ENCODE results near the gene PIAS3.

Gene PIAS3

DNA sequence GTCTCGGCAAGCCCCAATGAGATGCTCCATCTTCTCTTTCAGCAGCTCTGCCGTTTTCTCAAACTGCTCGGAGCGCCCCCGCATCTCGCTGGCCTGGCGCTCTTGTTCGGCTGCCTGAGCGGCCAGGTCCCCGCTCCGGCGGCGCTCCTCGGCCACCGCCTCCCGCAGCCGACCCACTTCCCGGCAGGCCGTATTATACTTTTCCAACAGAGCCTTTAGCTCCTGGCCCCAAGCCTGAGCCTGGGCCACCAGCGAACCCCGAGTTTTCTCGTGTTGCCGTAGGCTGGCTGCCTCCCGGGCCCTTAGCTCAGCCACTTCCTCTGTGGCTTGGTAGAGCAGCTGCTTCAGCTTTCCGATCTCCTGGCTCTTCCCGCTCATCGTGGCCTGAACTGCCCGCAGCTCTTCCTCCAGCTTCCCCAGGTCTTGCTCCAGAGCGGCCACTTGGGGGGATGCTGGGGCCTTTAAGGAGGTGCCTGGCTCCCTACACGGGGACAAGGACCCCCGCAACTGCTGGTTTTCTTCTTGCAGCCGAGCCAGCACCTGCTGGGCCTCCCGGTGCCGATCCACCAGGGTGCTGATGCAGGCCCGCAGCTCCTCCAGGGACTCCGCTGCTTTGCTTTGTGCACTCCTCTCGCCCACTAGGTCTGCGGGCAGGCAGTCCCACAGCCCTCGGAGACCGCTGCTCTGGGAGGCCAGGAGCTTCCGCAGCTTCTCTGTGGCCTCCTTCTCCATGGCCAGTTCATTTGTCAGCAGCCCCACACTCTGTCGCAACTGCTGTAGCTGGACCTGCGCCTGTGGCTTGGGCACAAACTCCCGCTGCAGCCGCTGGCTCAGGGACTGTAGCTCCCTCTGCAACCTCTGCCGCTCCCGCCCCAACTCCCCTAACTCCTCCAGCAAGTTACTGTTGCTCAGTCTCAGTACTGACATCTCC is 13.4 kb upstream of the PIAS3 start:
- Histone ChIP-seq H3K23ac (ENCODE audit: low read length) (no peak overlapping the region), H3K27me3 (ENCODE audit: insufficient read depth, low read length, poor library complexity) (no peaks in the 10 kb centered on the region), H3K4me2 (ENCODE audit: low read length) (peak overlapping the region; percentile 78), H3K56ac (ENCODE audit: low read length) (peak overlapping the region; percentile 82), H4K8ac (ENCODE audit: low read depth, low read length) (peak overlapping the region; percentile 77), H3K36me3 (ENCODE audit: control insufficient read depth, insufficient read depth, low read length) (no peaks in the 10 kb centered on the region), H3K18ac (ENCODE audit: low read length) (peak overlapping the region; percentile 32), H2BK5ac (ENCODE audit: low read length) (no peak overlapping the region), H2AK5ac (ENCODE audit: low read length) (no peak overlapping the region), H3K79me2 (ENCODE audit: control insufficient read depth, insufficient read depth, low read length) (no peaks in the 10 kb centered on the region), H4K5ac (ENCODE audit: low read length) (peak overlapping the region; percentile 16), H2BK15ac (replicated peaks; ENCODE audit: low read depth) (no peak overlapping the region), H2BK120ac (ENCODE audit: low read depth, low read length) (no peak overlapping the region), H3K79me1 (ENCODE audit: low read length) (no peaks in the 10 kb centered on the region), H3K27ac (ENCODE audit: low read depth, low read length) (no peak overlapping the region), H3K4me3 (ENCODE audit: low read length) (no peak overlapping the region), H3K4ac (ENCODE audit: low read depth, low read length) (no peak overlapping the region), H3K9ac (ENCODE audit: low read length) (peak overlapping the region; percentile 63), H3K4me1 (ENCODE audit: control insufficient read depth, low read depth, low read length) (no peaks in the 10 kb centered on the region)
- peak; percentile 60 for DNase-seq
- no CpG with 5 or more reads among the region's 47 CpGs for WGBS (ENCODE audit: extremely low coverage, insufficient coverage, low lambda C conversion rate)

DNA sequence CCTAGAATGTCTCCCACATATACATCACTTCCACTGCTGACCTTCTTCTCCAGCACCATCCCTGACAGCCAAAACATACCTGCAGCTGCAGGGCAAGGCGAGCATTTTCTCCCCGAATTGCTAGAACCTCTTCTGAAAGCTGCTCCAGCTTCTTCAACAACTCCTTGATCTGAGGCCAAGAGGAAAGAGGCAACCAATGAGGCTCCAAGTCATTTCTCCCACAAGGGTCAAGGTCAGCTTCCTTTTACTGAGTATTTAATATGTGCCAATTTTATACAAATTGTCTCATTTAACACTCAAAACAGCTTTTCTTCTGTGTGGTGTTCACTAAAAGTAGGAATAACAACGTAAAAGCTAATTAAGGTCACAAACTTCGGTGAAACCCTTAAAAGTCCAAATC is 9.4 kb upstream of the PIAS3 start:
- H3K9ac ChIP-seq (ENCODE audit: low read length), result no peak overlapping the region
- H2BK15ac ChIP-seq (replicated peaks; ENCODE audit: low read depth), result no peak overlapping the region
- H2AK5ac ChIP-seq (ENCODE audit: low read length), result no peak overlapping the region
- no peaks in the 10 kb centered on the region for H3K27me3 ChIP-seq (ENCODE audit: insufficient read depth, low read length, poor library complexity)
- no peak overlapping the region for H4K8ac ChIP-seq (ENCODE audit: low read depth, low read length)
- no peak overlapping the region for H3K18ac ChIP-seq (ENCODE audit: low read length)
- no peak overlapping the region for H3K56ac ChIP-seq (ENCODE audit: low read length)
- no peak overlapping the region for H3K23ac ChIP-seq (ENCODE audit: low read length)
- no peaks in the 10 kb centered on the region for H3K79me2 ChIP-seq (ENCODE audit: control insufficient read depth, insufficient read depth, low read length)
- no peak overlapping the region for H3K4me3 ChIP-seq (ENCODE audit: low read length)
- H3K79me1 ChIP-seq (ENCODE audit: low read length), result no peaks in the 10 kb centered on the region
- H2BK5ac ChIP-seq (ENCODE audit: low read length), result no peak overlapping the region
- H3K36me3 ChIP-seq (ENCODE audit: control insufficient read depth, insufficient read depth, low read length), result no peaks in the 10 kb centered on the region
- no CpG with 5 or more reads among the region's 4 CpGs for WGBS (ENCODE audit: extremely low coverage, insufficient coverage, low lambda C conversion rate)
- no peak for DNase-seq
- no peak overlapping the region for H4K5ac ChIP-seq (ENCODE audit: low read length)
- no peak overlapping the region for H3K4me2 ChIP-seq (ENCODE audit: low read length)
- no peaks in the 10 kb centered on the region for H3K4me1 ChIP-seq (ENCODE audit: control insufficient read depth, low read depth, low read length)
- no peak overlapping the region for H3K27ac ChIP-seq (ENCODE audit: low read depth, low read length)
- H2BK120ac ChIP-seq (ENCODE audit: low read depth, low read length), result no peak overlapping the region
- no peak overlapping the region for H3K4ac ChIP-seq (ENCODE audit: low read depth, low read length)

DNA sequence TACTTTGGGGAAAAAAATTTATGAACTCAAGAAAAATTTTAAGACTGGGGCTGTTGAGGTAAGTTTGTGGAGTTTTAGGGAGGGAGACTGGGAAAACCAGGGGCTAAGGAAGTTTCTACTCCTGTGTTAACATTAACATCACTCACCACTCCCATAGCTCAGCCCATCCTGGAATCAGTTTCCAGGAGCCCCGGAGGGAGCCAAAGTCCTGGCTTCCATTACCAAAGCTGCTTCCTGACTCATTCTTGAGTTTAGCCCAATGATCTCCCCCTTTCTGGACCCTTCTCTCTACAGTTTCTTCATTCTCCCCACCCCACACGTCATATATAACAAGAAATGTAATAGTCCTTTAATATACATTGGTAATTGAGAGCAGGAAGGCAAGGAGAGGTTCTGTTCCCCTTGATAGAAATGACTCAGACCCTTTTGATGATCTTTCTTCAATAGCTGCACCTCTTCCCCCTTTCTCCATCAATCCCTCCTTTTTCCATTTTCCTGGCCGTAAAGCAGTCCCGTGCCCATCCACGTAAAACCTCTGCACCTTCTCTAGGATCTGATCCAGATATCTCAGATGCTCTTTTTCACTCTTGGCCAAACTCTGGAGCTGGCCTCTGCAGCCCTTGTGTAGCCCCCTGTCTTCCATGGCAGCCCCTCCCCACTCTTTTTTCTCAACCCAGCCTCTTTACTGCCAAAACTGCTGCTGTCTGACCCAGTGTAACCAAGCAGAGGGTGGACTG is 4.6 kb upstream of the PIAS3 start:
- Histone ChIP-seq H3K4me3 (ENCODE audit: low read length) (no peak overlapping the region), H3K18ac (ENCODE audit: low read length) (no peak overlapping the region), H2AK5ac (ENCODE audit: low read length) (no peak overlapping the region), H3K4me2 (ENCODE audit: low read length) (no peak overlapping the region), H2BK120ac (ENCODE audit: low read depth, low read length) (no peak overlapping the region), H3K27me3 (ENCODE audit: insufficient read depth, low read length, poor library complexity) (no peaks in the 10 kb centered on the region), H3K27ac (ENCODE audit: low read depth, low read length) (no peak overlapping the region), H3K9ac (ENCODE audit: low read length) (no peak overlapping the region), H4K8ac (ENCODE audit: low read depth, low read length) (no peak overlapping the region), H3K36me3 (ENCODE audit: control insufficient read depth, insufficient read depth, low read length) (no peaks in the 10 kb centered on the region), H3K56ac (ENCODE audit: low read length) (peak overlapping the region; percentile 17), H2BK5ac (ENCODE audit: low read length) (no peak overlapping the region), H3K4ac (ENCODE audit: low read depth, low read length) (no peak overlapping the region), H4K5ac (ENCODE audit: low read length) (no peak overlapping the region), H3K4me1 (ENCODE audit: control insufficient read depth, low read depth, low read length) (peaks cover 4% of the 10 kb centered on the region), H3K79me2 (ENCODE audit: control insufficient read depth, insufficient read depth, low read length) (no peaks in the 10 kb centered on the region), H3K23ac (ENCODE audit: low read length) (no peak overlapping the region), H3K79me1 (ENCODE audit: low read length) (no peaks in the 10 kb centered on the region), H2BK15ac (replicated peaks; ENCODE audit: low read depth) (no peak overlapping the region)
- no CpG with 5 or more reads among the region's 5 CpGs for WGBS (ENCODE audit: extremely low coverage, insufficient coverage, low lambda C conversion rate)
- DNase-seq, result no peak

DNA sequence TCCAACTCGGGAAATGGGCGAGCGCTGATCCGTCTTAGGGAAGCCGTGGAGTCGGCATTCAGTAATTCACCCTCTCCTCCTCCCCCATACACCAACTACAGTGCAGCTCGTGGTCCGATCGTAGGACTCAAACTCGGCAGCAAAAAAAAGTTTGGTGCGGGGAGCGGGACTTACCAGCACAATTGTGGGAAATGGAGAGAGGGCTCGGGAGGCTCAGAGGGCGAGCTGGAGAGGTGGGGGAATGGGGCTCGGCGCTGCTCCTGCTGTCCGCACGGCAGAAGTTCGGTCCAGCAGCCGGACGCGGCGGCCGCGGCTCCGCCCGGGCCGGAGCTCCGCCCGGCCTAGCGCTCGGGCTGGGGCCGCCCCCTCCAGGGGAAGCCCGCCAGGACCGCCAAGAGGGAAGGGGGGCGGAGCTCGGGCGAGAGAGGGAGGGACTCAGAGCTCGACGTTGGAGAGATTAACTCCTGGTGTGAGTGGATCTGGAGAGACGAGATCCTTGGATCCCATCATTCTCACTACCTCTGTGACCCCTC is 676 bp upstream of the PIAS3 start:
- no peak overlapping the region for H2AK5ac ChIP-seq (ENCODE audit: low read length)

DNA sequence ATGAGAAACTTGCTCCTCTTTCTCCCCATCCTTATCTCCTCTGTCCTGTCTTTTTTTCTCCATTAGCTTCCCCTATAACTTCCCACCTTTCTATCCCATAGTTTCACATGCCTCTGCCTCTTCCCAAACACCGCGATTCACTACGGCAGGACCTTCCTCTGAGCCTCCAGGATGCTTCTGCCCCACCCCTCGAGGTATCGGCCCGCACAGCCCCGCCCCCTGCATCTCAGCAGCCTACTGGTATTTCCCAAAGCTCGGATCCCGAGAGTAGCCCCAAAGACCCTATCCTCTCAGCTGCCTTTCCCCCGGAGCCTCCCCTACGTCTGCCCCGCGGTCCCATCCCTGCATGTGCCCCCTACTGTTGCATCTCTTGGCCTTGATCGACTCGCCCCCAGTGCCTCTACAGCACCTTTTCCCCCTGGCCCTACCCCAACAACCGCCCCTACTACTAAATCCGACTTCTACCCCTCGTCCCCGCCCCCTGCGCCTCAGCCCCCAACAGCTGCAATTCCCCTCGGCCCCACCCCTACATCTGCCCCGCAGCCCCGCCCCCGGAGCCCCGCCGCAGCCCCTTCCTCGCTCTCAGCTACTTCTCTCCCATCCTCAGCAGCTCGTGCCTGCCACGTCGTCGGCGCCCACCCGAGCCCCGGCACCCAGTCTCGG is 512 bp downstream of the PIAS3 start:
- Histone ChIP-seq H2BK15ac (replicated peaks; ENCODE audit: low read depth) (no peak overlapping the region), H2AK5ac (ENCODE audit: low read length) (no peak overlapping the region), H3K23ac (ENCODE audit: low read length) (no peak overlapping the region), H2BK5ac (ENCODE audit: low read length) (peak overlapping the region; percentile 88), H3K36me3 (ENCODE audit: control insufficient read depth, insufficient read depth, low read length) (peaks cover 22% of the 10 kb centered on the region), H3K79me2 (ENCODE audit: control insufficient read depth, insufficient read depth, low read length) (peaks cover 2% of the 10 kb centered on the region), H3K4me1 (ENCODE audit: control insufficient read depth, low read depth, low read length) (peaks cover 5% of the 10 kb centered on the region), H4K5ac (ENCODE audit: low read length) (no peak overlapping the region), H2BK120ac (ENCODE audit: low read depth, low read length) (no peak overlapping the region), H3K56ac (ENCODE audit: low read length) (peak overlapping the region; percentile 96), H3K27ac (ENCODE audit: low read depth, low read length) (peak overlapping the region; percentile 70), H3K79me1 (ENCODE audit: low read length) (peaks cover 9% of the 10 kb centered on the region), H3K9ac (ENCODE audit: low read length) (peak overlapping the region; percentile 88), H3K4me2 (ENCODE audit: low read length) (peak overlapping the region; percentile 61), H3K27me3 (ENCODE audit: insufficient read depth, low read length, poor library complexity) (no peaks in the 10 kb centered on the region), H3K18ac (ENCODE audit: low read length) (peak overlapping the region; percentile 81), H4K8ac (ENCODE audit: low read depth, low read length) (no peak overlapping the region), H3K4me3 (ENCODE audit: low read length) (peak overlapping the region; percentile 82), H3K4ac (ENCODE audit: low read depth, low read length) (peak overlapping the region; percentile 66)
- DNase-seq, result peak; percentile 91
- WGBS (ENCODE audit: extremely low coverage, insufficient coverage, low lambda C conversion rate), result no CpG with 5 or more reads among the region's 35 CpGs

More for the DNA sequence above, 676 bp upstream of the PIAS3 start:
- Histone ChIP-seq H3K79me1 (ENCODE audit: low read length) (peaks cover 9% of the 10 kb centered on the region), H2BK15ac (replicated peaks; ENCODE audit: low read depth) (no peak overlapping the region), H3K18ac (ENCODE audit: low read length) (peak overlapping the region; percentile 34), H3K23ac (ENCODE audit: low read length) (no peak overlapping the region), H2BK5ac (ENCODE audit: low read length) (peak overlapping the region; percentile 39), H3K79me2 (ENCODE audit: control insufficient read depth, insufficient read depth, low read length) (peaks cover 2% of the 10 kb centered on the region), H3K4ac (ENCODE audit: low read depth, low read length) (no peak overlapping the region), H3K9ac (ENCODE audit: low read length) (peak overlapping the region; percentile 90), H3K4me1 (ENCODE audit: control insufficient read depth, low read depth, low read length) (peaks cover 5% of the 10 kb centered on the region), H3K27ac (ENCODE audit: low read depth, low read length) (peak overlapping the region; percentile 63), H3K36me3 (ENCODE audit: control insufficient read depth, insufficient read depth, low read length) (peaks cover 15% of the 10 kb centered on the region), H2BK120ac (ENCODE audit: low read depth, low read length) (no peak overlapping the region), H3K27me3 (ENCODE audit: insufficient read depth, low read length, poor library complexity) (no peaks in the 10 kb centered on the region), H4K5ac (ENCODE audit: low read length) (no peak overlapping the region), H3K4me3 (ENCODE audit: low read length) (peak overlapping the region; percentile 68), H3K4me2 (ENCODE audit: low read length) (peak overlapping the region; percentile 47), H3K56ac (ENCODE audit: low read length) (peak overlapping the region; percentile 91), H4K8ac (ENCODE audit: low read depth, low read length) (no peak overlapping the region)
- DNase-seq, result peak; percentile 93
- no CpG with 5 or more reads among the region's 41 CpGs for WGBS (ENCODE audit: extremely low coverage, insufficient coverage, low lambda C conversion rate)

Measured in mesendoderm (in vitro differentiated cells).